Liver (tissue), 9 donors: ENCODE data around the gene NEK6. TPM values are rescaled to one million over a fixed set of nuclear protein-coding genes. Genes with fewer than 3 reads are reported as not detected.

Experiments used
- DNase-seq: peaks from one replicate; pipeline ENCODE4 v3.0.0-alpha.2; 2017; ENCODE audit warnings: low spot score
- H3K27ac ChIP-seq, 2 donors: one replicate each; pipeline ENCODE4 v1.7.0; 2013; ENCODE audit warnings: inconsistent platforms in 2 of 2, low read length in 2 of 2, control low read depth in 1 of 2, low read depth in 1 of 2, mild to moderate bottlenecking in 1 of 2
- H3K27me3 ChIP-seq, 4 donors: one replicate each; pipeline versions ENCODE4 v1.6.1 to v1.7.0; 2013; ENCODE audit warnings: low read length in 3 of 4, inconsistent platforms in 1 of 4, mild to moderate bottlenecking in 1 of 4, moderate library complexity in 1 of 4; ENCODE audit not compliant: control insufficient read depth in 4 of 4, insufficient read depth in 4 of 4
- H3K36me3 ChIP-seq, 4 donors: one replicate each; pipeline versions ENCODE4 v1.6.1 to v1.7.0; 2013; ENCODE audit warnings: low read length in 3 of 4, mild to moderate bottlenecking in 3 of 4, low read depth in 1 of 4, moderate library complexity in 1 of 4; ENCODE audit not compliant: control insufficient read depth in 4 of 4, insufficient read depth in 3 of 4
- H3K4me1 ChIP-seq, 4 donors: one replicate each; pipeline versions ENCODE4 v1.6.1 to v1.7.0; 2013; ENCODE audit warnings: low read length in 3 of 4, mild to moderate bottlenecking in 3 of 4, moderate library complexity in 1 of 4; ENCODE audit not compliant: control insufficient read depth in 4 of 4, insufficient read depth in 4 of 4
- H3K4me3 ChIP-seq, 3 donors: one replicate each; pipeline versions ENCODE4 v1.6.1 to v1.7.0; 2013; ENCODE audit warnings: low read length in 3 of 3, control low read depth in 1 of 3, low read depth in 1 of 3, mild to moderate bottlenecking in 1 of 3
- H3K9ac ChIP-seq, 2 donors: one replicate each; pipeline ENCODE4 v1.7.0; 2013; ENCODE audit warnings: low read length in 2 of 2, mild to moderate bottlenecking in 2 of 2, moderate library complexity in 2 of 2, control low read depth in 1 of 2, low read depth in 1 of 2
- H3K9me3 ChIP-seq, 4 donors: one replicate each; pipeline versions ENCODE4 v1.6.1 to v1.7.0; 2013; ENCODE audit warnings: low read length in 3 of 4; ENCODE audit not compliant: control insufficient read depth in 4 of 4
- EGR1 ChIP-seq, 2 donors: IDR thresholded peaks; 2 replicates each; pipeline ENCODE4 v1.6.1; 2016 to 2018; ENCODE audit warnings: antibody characterized with exemption in 2 of 2, low read depth in 2 of 2
- FOXA1 ChIP-seq: IDR thresholded peaks from 2 replicates; pipeline ENCODE4 v1.6.1; 2016; ENCODE audit warnings: antibody characterized with exemption
- FOXA2 ChIP-seq: IDR thresholded peaks from 2 replicates; pipeline ENCODE4 v1.6.1; 2016; ENCODE audit warnings: antibody characterized with exemption
- GABPA ChIP-seq, 2 donors: IDR thresholded peaks in 1 of 2; conservative IDR thresholded peaks in 1 of 2; 2 replicates each; pipeline ENCODE4 v1.6.1; 2016; ENCODE audit warnings: antibody characterized with exemption in 2 of 2, mild to moderate bottlenecking in 1 of 2, moderate library complexity in 1 of 2
- HNF4A ChIP-seq, 2 donors: conservative IDR thresholded peaks; 2 replicates each; pipeline ENCODE4 v1.6.1; 2016; ENCODE audit warnings: antibody characterized with exemption in 2 of 2, mild to moderate bottlenecking in 2 of 2
- HNF4G ChIP-seq: IDR thresholded peaks from 2 replicates; pipeline ENCODE4 v1.6.1; 2016; ENCODE audit warnings: antibody characterized with exemption
- JUND ChIP-seq, 2 donors: IDR thresholded peaks; 2 replicates each; pipeline ENCODE4 v1.6.1; 2016; ENCODE audit warnings: antibody characterized with exemption in 2 of 2
- NR2F2 ChIP-seq: IDR thresholded peaks from 2 replicates; pipeline ENCODE4 v1.6.1; 2016; ENCODE audit warnings: antibody characterized with exemption
- RAD21 ChIP-seq, 2 donors: IDR thresholded peaks; 2 replicates each; pipeline ENCODE4 v1.6.1; 2016; ENCODE audit warnings: antibody characterized with exemption in 2 of 2, mild to moderate bottlenecking in 2 of 2
- RXRA ChIP-seq, 2 donors: IDR thresholded peaks; 2 replicates each; pipeline ENCODE4 v1.6.1; 2017 to 2018; ENCODE audit warnings: antibody characterized with exemption in 2 of 2, mild to moderate bottlenecking in 1 of 2
- SP1 ChIP-seq: IDR thresholded peaks from 2 replicates; pipeline ENCODE4 v1.6.1; 2018; ENCODE audit warnings: antibody characterized with exemption, mild to moderate bottlenecking
- TAF1 ChIP-seq: conservative IDR thresholded peaks from 2 replicates; pipeline ENCODE4 v1.6.1; 2016; ENCODE audit warnings: antibody characterized with exemption, mild to moderate bottlenecking
- YY1 ChIP-seq: IDR thresholded peaks from 2 replicates; pipeline ENCODE4 v1.6.1; 2016; ENCODE audit warnings: antibody characterized with exemption, mild to moderate bottlenecking
- WGBS: extraction: QIAGEN DNeasy Blood & Tissue Kit; methylation state at CpG from one replicate; pipeline ENCODE4 v1.1.7; 2013; 5-methylcytosine and 5-hydroxymethylcytosine counted together
- polyA plus RNA-seq, 2 donors: library from polyadenylated mRNA; stranded (reverse) in 1 of 2; unstranded in 1 of 2; fragments of 200-250 nt in 1 of 2; fragments of >200 nt in 1 of 2; fragmentation: Nextera tagmentation in 1 of 2; extraction: Ambion mirVana in 1 of 2; gene quantifications; one replicate each; pipeline versions ENCODE4 v1.2.1 to v1.2.3, GENCODE V29; 2013 to 2015
- total RNA-seq, 2 donors: library from RNA; depleted of rRNA; stranded (reverse); fragments of >200 nt; gene quantifications; one replicate each; pipeline ENCODE4 v1.2.3, GENCODE V29; 2014
- TF ChIP-seq, protein P1 (sequence below): IDR thresholded peaks from 2 replicates; pipeline ENCODE4 v1.6.1; 2016; ENCODE audit warnings: antibody characterized with exemption
- TF ChIP-seq, protein P2 (sequence below): IDR thresholded peaks from 2 replicates; pipeline ENCODE4 v1.6.1; 2016; ENCODE audit warnings: antibody characterized with exemption
- TF ChIP-seq, protein P3 (sequence below): IDR thresholded peaks from 2 replicates; pipeline ENCODE4 v1.6.1; 2016; ENCODE audit warnings: antibody characterized with exemption
- TF ChIP-seq, protein P4 (sequence below): fragments of 150-350 bp; IDR thresholded peaks from 2 replicates; pipeline ENCODE4 v1.5.1; 2017; ENCODE audit warnings: improper control_type of control experiment, low read depth, low read length; ENCODE audit not compliant: missing input control
- donor health status: healthy.
- donor health status: healthy.
- donor health status: healthy.
- donor health status: healthy.
- donor health status: healthy.

Gene NEK6
- total and polyA plus RNA-seq, 4 donors, result 32.5 to 49.7 (median 42.5) TPM

DNA sequence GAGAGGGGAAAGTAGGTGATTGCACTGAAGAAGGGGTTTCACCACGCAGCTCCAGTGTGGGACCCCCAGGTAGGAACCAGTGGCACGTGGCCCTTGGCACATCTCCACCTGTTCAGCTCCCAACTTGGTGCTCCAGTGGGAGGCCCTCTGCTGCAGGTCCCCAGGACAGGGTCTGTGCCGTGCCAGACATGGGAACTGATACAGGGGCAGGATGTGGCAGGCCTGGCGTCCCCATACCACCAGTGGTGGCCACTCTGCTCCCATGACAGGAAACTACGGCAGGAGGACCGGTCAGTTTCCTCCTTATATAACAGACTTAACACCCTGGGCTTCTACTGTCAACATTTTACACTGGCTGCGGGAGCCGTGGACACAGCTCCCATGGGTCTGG is 90.2 kb downstream of the NEK6 start:
- TF ChIP-seq HNF4A (conservative IDR thresholded peaks at IDR 0.05) (no peak), EGR1 (IDR thresholded peaks at IDR 0.05; ENCODE audit: low read depth in 2 of 2) (no peak), RAD21 (IDR thresholded peaks at IDR 0.05) (no peak), FOXA1 (no peak), RXRA (IDR thresholded peaks at IDR 0.05) (no peak), SP1 (no peak), FOXA2 (no peak), TAF1 (no peak), JUND (IDR thresholded peaks at IDR 0.05) (no peak), NR2F2 (no peak), GABPA (IDR thresholded peaks at IDR 0.05 in 1 of 2, conservative IDR thresholded peaks at IDR 0.05 in 1 of 2) (no peak), HNF4G (no peak), YY1 (no peak)
- TF ChIP-seq, protein P1, sequence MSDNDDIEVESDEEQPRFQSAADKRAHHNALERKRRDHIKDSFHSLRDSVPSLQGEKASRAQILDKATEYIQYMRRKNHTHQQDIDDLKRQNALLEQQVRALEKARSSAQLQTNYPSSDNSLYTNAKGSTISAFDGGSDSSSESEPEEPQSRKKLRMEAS, result no peak
- TF ChIP-seq, protein P2, sequence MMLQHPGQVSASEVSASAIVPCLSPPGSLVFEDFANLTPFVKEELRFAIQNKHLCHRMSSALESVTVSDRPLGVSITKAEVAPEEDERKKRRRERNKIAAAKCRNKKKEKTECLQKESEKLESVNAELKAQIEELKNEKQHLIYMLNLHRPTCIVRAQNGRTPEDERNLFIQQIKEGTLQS, result no peak
- TF ChIP-seq, protein P3, sequence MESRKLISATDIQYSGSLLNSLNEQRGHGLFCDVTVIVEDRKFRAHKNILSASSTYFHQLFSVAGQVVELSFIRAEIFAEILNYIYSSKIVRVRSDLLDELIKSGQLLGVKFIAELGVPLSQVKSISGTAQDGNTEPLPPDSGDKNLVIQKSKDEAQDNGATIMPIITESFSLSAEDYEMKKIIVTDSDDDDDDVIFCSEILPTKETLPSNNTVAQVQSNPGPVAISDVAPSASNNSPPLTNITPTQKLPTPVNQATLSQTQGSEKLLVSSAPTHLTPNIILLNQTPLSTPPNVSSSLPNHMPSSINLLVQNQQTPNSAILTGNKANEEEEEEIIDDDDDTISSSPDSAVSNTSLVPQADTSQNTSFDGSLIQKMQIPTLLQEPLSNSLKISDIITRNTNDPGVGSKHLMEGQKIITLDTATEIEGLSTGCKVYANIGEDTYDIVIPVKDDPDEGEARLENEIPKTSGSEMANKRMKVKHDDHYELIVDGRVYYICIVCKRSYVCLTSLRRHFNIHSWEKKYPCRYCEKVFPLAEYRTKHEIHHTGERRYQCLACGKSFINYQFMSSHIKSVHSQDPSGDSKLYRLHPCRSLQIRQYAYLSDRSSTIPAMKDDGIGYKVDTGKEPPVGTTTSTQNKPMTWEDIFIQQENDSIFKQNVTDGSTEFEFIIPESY, result no peak
- TF ChIP-seq, protein P4, sequence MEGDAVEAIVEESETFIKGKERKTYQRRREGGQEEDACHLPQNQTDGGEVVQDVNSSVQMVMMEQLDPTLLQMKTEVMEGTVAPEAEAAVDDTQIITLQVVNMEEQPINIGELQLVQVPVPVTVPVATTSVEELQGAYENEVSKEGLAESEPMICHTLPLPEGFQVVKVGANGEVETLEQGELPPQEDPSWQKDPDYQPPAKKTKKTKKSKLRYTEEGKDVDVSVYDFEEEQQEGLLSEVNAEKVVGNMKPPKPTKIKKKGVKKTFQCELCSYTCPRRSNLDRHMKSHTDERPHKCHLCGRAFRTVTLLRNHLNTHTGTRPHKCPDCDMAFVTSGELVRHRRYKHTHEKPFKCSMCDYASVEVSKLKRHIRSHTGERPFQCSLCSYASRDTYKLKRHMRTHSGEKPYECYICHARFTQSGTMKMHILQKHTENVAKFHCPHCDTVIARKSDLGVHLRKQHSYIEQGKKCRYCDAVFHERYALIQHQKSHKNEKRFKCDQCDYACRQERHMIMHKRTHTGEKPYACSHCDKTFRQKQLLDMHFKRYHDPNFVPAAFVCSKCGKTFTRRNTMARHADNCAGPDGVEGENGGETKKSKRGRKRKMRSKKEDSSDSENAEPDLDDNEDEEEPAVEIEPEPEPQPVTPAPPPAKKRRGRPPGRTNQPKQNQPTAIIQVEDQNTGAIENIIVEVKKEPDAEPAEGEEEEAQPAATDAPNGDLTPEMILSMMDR, result no peak
- no peak for DNase-seq
- Histone ChIP-seq H3K4me3 (no peak overlapping the region), H3K27ac (no peak overlapping the region), H3K4me1 (peaks cover 0 to 17% (median 13%) of the 10 kb centered on the region in 4 donors), H3K9ac (no peak overlapping the region), H3K27me3 (no peaks in the 10 kb centered on the region), H3K36me3 (peaks cover 4 to 77% (median 34%) of the 10 kb centered on the region in 4 donors), H3K9me3 (no peaks in the 10 kb centered on the region)
- 91% methylated on average over 8 of the region's 8 CpGs for WGBS

DNA sequence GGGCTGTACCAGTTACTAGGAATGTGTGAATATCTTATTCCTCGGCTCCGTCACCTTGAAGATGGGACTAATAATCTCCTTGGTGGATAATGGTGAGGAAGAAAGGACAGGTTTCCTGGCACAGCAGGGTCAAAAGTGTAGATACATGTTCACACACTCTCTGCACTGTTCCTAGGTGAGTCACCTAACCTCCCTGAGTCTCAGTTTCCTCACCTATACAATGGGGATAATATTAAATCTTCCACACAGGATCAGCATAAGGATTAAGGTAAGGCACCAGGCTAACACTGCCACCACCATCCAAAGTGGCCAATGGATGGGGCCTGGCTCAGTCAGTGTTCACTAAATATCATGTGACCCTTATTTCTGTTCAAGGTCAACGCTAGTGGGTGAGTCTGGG is 90.6 kb downstream of the NEK6 start:
- WGBS, result 98% methylated on average over 3 of the region's 3 CpGs
- Histone ChIP-seq H3K36me3 (peaks cover 4 to 79% (median 37%) of the 10 kb centered on the region in 4 donors), H3K4me3 (no peak overlapping the region), H3K4me1 (peaks cover 0 to 17% (median 13%) of the 10 kb centered on the region in 4 donors), H3K9me3 (no peaks in the 10 kb centered on the region), H3K9ac (no peak overlapping the region), H3K27me3 (no peaks in the 10 kb centered on the region), H3K27ac (no peak overlapping the region)
- TF ChIP-seq YY1 (no peak), HNF4A (conservative IDR thresholded peaks at IDR 0.05) (no peak), SP1 (no peak), RXRA (IDR thresholded peaks at IDR 0.05) (no peak), RAD21 (IDR thresholded peaks at IDR 0.05) (no peak), TAF1 (no peak)
- TF ChIP-seq, protein P2, result no peak
- TF ChIP-seq, protein P3, result no peak
- TF ChIP-seq, protein P4, result no peak
- no peak for DNase-seq
